MCF 10A (cell line): ENCODE data around the gene TSSC4. TPM values are rescaled to one million over a fixed set of nuclear protein-coding genes. Genes with fewer than 3 reads are reported as not detected.

ENCODE experiments used
- BruUV-seq: library from RNA; stranded (reverse); fragments of 400-500 nt; replicated peaks from 2 replicates; lab custom pipeline; 2021; lab: Mats Ljungman, UMichigan
- CTCF ChIA-PET: fragments of 300-600 bp; sonication (Branson Sonifier 250); formaldehyde crosslinking; extraction: SDS; loops from one replicate; lab custom pipeline; 2021; ENCODE audit warnings: antibody characterized with exemption, inconsistent platforms; lab: Yijun Ruan, JAX
- POLR2A ChIA-PET: fragments of 300-600, 350-650 bp; sonication (Branson Sonifier 250); formaldehyde crosslinking; extraction: SDS; loops from one replicate; lab custom pipeline; 2020; ENCODE audit warnings: antibody characterized with exemption, inconsistent platforms; lab: Yijun Ruan, JAX
- DNase-seq: peaks from one replicate; pipeline ENCODE4 v3.0.0-alpha.2; 2018; ENCODE audit not compliant: unreplicated experiment
- H3K27ac Mint-ChIP-seq: one replicate; pipeline ENCODE4 v1.8.0; 2022; ENCODE audit warnings: mild to moderate bottlenecking, low read depth, mixed read lengths; ENCODE audit not compliant: unreplicated experiment
- H3K27me3 Mint-ChIP-seq: one replicate; pipeline ENCODE4 v1.8.0; 2022; ENCODE audit warnings: mixed read lengths; ENCODE audit not compliant: insufficient read depth, unreplicated experiment
- H3K36me3 Mint-ChIP-seq: one replicate; pipeline ENCODE4 v1.8.0; 2022; ENCODE audit warnings: mild to moderate bottlenecking, moderate library complexity, mixed read lengths; ENCODE audit not compliant: insufficient read depth, unreplicated experiment
- H3K4me1 Mint-ChIP-seq: one replicate; pipeline ENCODE4 v1.8.0; 2022; ENCODE audit warnings: mixed read lengths; ENCODE audit not compliant: insufficient read depth, unreplicated experiment
- H3K4me3 Mint-ChIP-seq: one replicate; pipeline ENCODE4 v1.8.0; 2022; ENCODE audit warnings: mild to moderate bottlenecking, moderate library complexity, mixed read lengths; ENCODE audit not compliant: unreplicated experiment
- H3K9me3 Mint-ChIP-seq: one replicate; pipeline ENCODE4 v1.8.0; 2022; ENCODE audit warnings: mixed read lengths; ENCODE audit not compliant: unreplicated experiment
- CTCF ChIP-seq: fragments of 200-600 bp; IDR thresholded peaks from one replicate; pipeline ENCODE4 v1.8.0; 2022; ENCODE audit warnings: antibody characterized with exemption, mild to moderate bottlenecking; ENCODE audit not compliant: unreplicated experiment
- intact Hi-C: fragments of 100-400 bp; cut with micrococcal nuclease; formaldehyde crosslinking; loops from 2 replicates; pipeline ENCODE4 v1.14.1; 2022
- total RNA-seq: library from RNA; stranded (reverse); gene quantifications from 2 replicates; pipeline ENCODE4 v1.2.3, GENCODE V29; 2022

Gene TSSC4
- total RNA-seq, 1 experiment from 2014 or later, result 70.3 TPM

DNA sequence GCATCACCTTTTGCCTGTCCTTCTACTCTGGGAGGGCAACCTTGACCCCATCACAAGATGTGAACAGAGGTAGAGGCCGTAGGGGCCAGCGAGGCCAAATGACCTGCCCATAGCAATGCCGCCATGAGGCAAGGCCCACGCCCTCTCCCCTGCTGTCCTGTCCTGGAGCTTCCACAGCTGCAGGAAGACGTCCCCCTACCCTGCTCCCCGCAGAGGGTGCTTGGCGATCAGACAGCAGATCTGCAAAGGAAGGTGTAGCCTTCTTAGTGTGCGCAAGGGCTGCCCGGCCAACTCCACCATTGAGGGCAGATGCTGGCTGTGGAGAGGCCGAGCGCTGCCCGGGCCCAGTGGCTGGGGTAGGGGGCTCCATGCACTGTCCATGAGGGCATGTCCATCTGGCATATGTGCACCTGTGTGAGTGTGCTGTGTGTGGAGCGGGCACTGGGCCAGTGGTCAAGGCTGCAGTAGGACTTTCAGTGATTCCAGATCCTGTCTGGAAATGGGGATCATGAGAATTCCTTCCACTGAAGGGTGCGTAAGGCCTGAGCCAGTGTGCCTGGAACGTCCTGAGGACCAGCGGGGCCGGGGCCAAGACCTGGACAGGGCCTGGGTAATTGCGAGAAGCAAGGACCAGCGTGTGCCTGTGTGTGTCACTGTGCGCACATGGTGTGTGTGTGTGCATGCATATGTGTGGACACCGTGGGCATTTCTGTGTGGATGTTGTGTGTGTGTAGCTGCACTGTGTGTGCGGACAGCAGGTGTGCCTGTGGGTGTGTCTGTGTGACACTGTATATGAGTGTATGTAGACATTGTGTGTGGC is 32.8 kb downstream of the TSSC4 start:
- ChIA-PET POLR2A (no interaction called here), CTCF (interaction anchor here (0.9 kb wide), 1 partner anchor 100 kb away, joined by 4 read pairs; no protein-coding TSS in a partner anchor)
- Mint-ChIP-seq H3K27ac (no peak overlapping the region), H3K36me3 (no peaks in the 10 kb centered on the region), H3K27me3 (no peaks in the 10 kb centered on the region), H3K9me3 (no peaks in the 10 kb centered on the region), H3K4me3 (no peak overlapping the region), H3K4me1 (no peaks in the 10 kb centered on the region)
- BruUV-seq, result no TSS peak
- intact Hi-C loops, result no loop called here
- no peak for DNase-seq
- TF ChIP-seq CTCF, result no peak

DNA sequence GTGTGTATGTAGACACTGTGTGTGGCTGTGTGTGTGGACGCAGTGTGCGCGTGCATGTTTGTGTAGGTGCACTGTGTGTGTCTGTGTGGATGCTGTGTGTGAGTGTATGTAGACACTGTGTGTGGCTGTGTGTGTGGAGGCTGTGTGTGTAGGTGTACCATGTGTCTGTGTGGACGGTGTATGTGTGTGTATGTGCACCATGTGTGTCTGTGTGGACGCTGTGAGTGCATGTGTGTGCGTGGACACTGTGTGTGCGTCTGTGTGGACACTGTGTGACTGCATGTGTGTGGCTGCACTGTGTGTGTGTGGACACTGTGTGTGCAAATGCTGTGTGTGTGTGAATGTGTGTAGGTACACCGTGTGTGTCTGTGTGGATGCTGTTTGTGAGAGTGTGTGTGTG is 33.5 kb downstream of the TSSC4 start:
- Mint-ChIP-seq H3K36me3 (no peaks in the 10 kb centered on the region), H3K27me3 (no peaks in the 10 kb centered on the region), H3K9me3 (no peaks in the 10 kb centered on the region), H3K27ac (no peak overlapping the region), H3K4me1 (no peaks in the 10 kb centered on the region), H3K4me3 (no peak overlapping the region)
- intact Hi-C loops, result no loop called here
- ChIA-PET CTCF (no interaction called here), POLR2A (no interaction called here)
- no peak for DNase-seq
- no peak for TF ChIP-seq CTCF
- BruUV-seq, result no TSS peak

DNA sequence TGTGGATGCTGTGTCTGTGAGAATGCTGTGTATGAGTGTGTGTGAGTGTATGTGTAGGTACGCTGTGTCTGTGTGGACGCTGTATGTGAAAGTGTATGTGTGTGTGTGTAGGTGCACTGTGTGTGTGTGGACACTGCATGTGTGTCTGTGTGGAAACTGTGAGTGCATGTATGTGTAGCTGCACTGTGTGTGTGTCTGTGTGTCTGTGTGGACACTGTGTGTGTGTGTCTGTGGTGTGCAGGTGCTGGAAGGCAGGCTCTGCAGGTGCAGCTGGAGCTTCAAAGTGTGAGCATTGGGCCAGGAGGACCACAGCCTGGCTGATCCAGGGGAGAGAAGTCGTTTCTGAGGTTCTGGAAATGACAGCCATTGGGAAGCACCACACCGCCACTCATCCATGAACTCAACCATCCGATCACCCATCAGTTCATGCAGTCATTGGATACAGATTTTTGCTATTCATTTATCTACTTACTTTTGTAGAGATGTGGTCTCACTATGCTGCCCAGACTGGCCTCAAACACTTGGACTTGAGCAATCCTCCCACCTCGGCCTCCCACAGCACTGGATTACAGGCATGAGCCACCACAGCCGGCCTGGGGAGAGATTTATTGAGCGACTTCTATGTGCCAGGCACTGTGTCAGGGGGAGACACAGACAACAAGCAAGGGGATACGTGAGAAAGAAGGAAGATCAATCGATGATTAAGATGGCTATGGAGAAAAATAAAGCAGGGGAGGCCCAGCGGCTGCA is 34.1 kb downstream of the TSSC4 start:
- no TSS peak for BruUV-seq
- CTCF ChIA-PET, result no interaction called here
- no peak for TF ChIP-seq CTCF
- Mint-ChIP-seq H3K4me3 (no peak overlapping the region), H3K36me3 (no peaks in the 10 kb centered on the region), H3K27ac (no peak overlapping the region), H3K4me1 (no peaks in the 10 kb centered on the region), H3K27me3 (no peaks in the 10 kb centered on the region), H3K9me3 (no peaks in the 10 kb centered on the region)
- DNase-seq, result no peak
- intact Hi-C loops, result no loop called here
- POLR2A ChIA-PET, result no interaction called here

GRCh38 chr11:2435288-2436012 is 34.9 kb downstream of the TSSC4 start:
- no peaks in the 10 kb centered on the region for H3K27me3 Mint-ChIP-seq
- no peaks in the 10 kb centered on the region for H3K36me3 Mint-ChIP-seq
- intact Hi-C loops, result no loop called here
- BruUV-seq, result no TSS peak
- ChIA-PET CTCF (interaction anchor here (1.5 kb wide), 1 partner anchor 15 kb away, joined by 5 read pairs; no protein-coding TSS in a partner anchor), POLR2A (no interaction called here)
- no peak for DNase-seq
- TF ChIP-seq CTCF, result no peak
- H3K9me3 Mint-ChIP-seq, result no peaks in the 10 kb centered on the region
- H3K27ac Mint-ChIP-seq, result no peak overlapping the region
- no peaks in the 10 kb centered on the region for H3K4me1 Mint-ChIP-seq
- H3K4me3 Mint-ChIP-seq, result no peak overlapping the region
